Hepatocyte (in vitro differentiated cells): ENCODE results near the gene ZFHX3. TPM values are rescaled to one million over a fixed set of nuclear protein-coding genes. Genes with fewer than 3 reads are reported as not detected.

Source experiments
- DNase-seq: peaks from one replicate; pipeline ENCODE4 v3.0.0-alpha.2; 2016; ENCODE audit warnings: low spot score
- H2AFZ ChIP-seq: fragments of 200-600 bp; sonication (generic); 2 replicates; pipeline ENCODE4 v1.6.0; 2016; ENCODE audit warnings: antibody characterized with exemption, mild to moderate bottlenecking
- H3K27ac ChIP-seq: fragments of 200-600 bp; sonication (generic); 2 replicates; pipeline ENCODE4 v1.5.1; 2016; ENCODE audit warnings: mild to moderate bottlenecking
- H3K27me3 ChIP-seq: fragments of 200-600 bp; sonication (generic); 2 replicates; pipeline ENCODE4 v1.6.1; 2016
- H3K36me3 ChIP-seq: fragments of 200-600 bp; sonication (generic); replicated peaks from 2 replicates; pipeline ENCODE4 v1.5.1; 2016; ENCODE audit warnings: low read depth; ENCODE audit not compliant: insufficient read depth
- H3K4me1 ChIP-seq: fragments of 200-600 bp; sonication (generic); 2 replicates; pipeline ENCODE4 v1.5.1; 2016; ENCODE audit warnings: mild to moderate bottlenecking, moderate library complexity; ENCODE audit not compliant: insufficient read depth
- H3K4me2 ChIP-seq: fragments of 200-600 bp; sonication (generic); 2 replicates; pipeline ENCODE4 v1.6.0; 2016
- H3K4me3 ChIP-seq: fragments of 200-600 bp; sonication (generic); 2 replicates; pipeline ENCODE4 v1.5.1; 2016; ENCODE audit warnings: mild to moderate bottlenecking
- H3K79me2 ChIP-seq: fragments of 200-600 bp; sonication (generic); 2 replicates; pipeline ENCODE4 v1.6.0; 2017; ENCODE audit warnings: mild to moderate bottlenecking
- H3K9me2 ChIP-seq: fragments of 200-600 bp; sonication (generic); replicated peaks from 2 replicates; pipeline ENCODE4 v1.6.0; 2017; ENCODE audit warnings: mild to moderate bottlenecking; ENCODE audit not compliant: insufficient read depth
- H3K9me3 ChIP-seq: fragments of 200-600 bp; sonication (generic); 2 replicates; pipeline ENCODE4 v1.5.1; 2016; ENCODE audit warnings: low read depth, mild to moderate bottlenecking
- H4K20me1 ChIP-seq: fragments of 200-600 bp; sonication (generic); 2 replicates; pipeline ENCODE4 v1.6.0; 2016; ENCODE audit warnings: mild to moderate bottlenecking; ENCODE audit not compliant: insufficient read depth, poor library complexity, severe bottlenecking
- EZH2 ChIP-seq: fragments of 200-600 bp; sonication (generic); IDR thresholded peaks from 2 replicates; pipeline ENCODE4 v1.6.1; 2016; ENCODE audit warnings: antibody characterized with exemption, mild to moderate bottlenecking, borderline replicate concordance
- EZH2phosphoT487 ChIP-seq: fragments of 200-600 bp; sonication (generic); IDR thresholded peaks from one replicate; pipeline ENCODE4 v1.6.1; 2018; ENCODE audit warnings: antibody characterized with exemption, mild to moderate bottlenecking, low read depth, moderate library complexity; ENCODE audit not compliant: unreplicated experiment, severe bottlenecking
- WGBS: methylation state at CpG from one replicate; pipeline ENCODE4 v1.1.6; 2016; ENCODE audit warnings: low lambda C conversion rate; ENCODE audit errors: missing lambda C conversion rate; 5-methylcytosine and 5-hydroxymethylcytosine counted together
- polyA plus RNA-seq: library from polyadenylated mRNA; unstranded; fragments of >200 nt; fragmentation: Nextera tagmentation; extraction: Ambion mirVana; gene quantifications from 2 replicates; pipeline ENCODE4 v1.2.1, GENCODE V29; 2016
- total RNA-seq: library from RNA; depleted of rRNA; stranded (reverse); fragments of >200 nt; gene quantifications from 2 replicates; pipeline ENCODE4 v1.2.3, GENCODE V29; 2014
- TF ChIP-seq, protein P1 (sequence below): fragments of 200-600 bp; sonication (generic); IDR thresholded peaks from 2 replicates; pipeline ENCODE4 v1.5.1; 2016; ENCODE audit warnings: antibody characterized with exemption, mild to moderate bottlenecking; ENCODE audit not compliant: poor library complexity

ZFHX3 gene
- total and polyA plus RNA-seq, 2 experiments from 2014 or later: 6.4 to 11.6 TPM

DNA sequence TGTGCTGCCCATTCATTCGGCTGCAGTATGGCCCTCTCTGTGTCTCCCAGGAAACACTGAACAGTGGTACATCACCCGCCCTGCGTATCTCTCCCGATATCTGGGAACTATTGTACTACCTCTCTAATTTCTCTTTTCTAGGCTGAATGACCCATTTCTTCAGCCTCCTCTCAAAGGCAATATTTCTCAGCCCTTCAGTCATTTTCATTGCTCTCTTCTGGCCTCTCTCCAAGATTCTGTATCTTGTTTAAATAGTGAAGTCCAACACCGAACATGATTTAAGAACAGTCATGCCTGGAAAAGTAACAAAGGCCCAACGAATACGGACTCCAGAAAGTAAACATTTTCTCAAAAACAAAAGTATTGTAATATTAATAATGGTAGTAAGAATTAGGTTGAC, 220.1 kb downstream of the ZFHX3 start:
- Histone ChIP-seq H3K79me2 (peaks cover 15% of the 10 kb centered on the region), H3K27ac (peak overlapping the region; percentile 50), H3K9me3 (no peaks in the 10 kb centered on the region), H4K20me1 (no peaks in the 10 kb centered on the region), H3K4me2 (peak overlapping the region; percentile 11), H3K9me2 (no peaks in the 10 kb centered on the region), H3K4me3 (no peak overlapping the region), H3K27me3 (no peaks in the 10 kb centered on the region), H2AFZ (no peak overlapping the region), H3K4me1 (peaks cover 7% of the 10 kb centered on the region), H3K36me3 (no peaks in the 10 kb centered on the region)
- WGBS: 71% methylated on average over 7 of the region's 7 CpGs
- DNase-seq: peak; percentile 21
- TF ChIP-seq EZH2 (no peak), EZH2phosphoT487 (no peak)
- TF ChIP-seq, protein P1, sequence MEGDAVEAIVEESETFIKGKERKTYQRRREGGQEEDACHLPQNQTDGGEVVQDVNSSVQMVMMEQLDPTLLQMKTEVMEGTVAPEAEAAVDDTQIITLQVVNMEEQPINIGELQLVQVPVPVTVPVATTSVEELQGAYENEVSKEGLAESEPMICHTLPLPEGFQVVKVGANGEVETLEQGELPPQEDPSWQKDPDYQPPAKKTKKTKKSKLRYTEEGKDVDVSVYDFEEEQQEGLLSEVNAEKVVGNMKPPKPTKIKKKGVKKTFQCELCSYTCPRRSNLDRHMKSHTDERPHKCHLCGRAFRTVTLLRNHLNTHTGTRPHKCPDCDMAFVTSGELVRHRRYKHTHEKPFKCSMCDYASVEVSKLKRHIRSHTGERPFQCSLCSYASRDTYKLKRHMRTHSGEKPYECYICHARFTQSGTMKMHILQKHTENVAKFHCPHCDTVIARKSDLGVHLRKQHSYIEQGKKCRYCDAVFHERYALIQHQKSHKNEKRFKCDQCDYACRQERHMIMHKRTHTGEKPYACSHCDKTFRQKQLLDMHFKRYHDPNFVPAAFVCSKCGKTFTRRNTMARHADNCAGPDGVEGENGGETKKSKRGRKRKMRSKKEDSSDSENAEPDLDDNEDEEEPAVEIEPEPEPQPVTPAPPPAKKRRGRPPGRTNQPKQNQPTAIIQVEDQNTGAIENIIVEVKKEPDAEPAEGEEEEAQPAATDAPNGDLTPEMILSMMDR: no peak

DNA sequence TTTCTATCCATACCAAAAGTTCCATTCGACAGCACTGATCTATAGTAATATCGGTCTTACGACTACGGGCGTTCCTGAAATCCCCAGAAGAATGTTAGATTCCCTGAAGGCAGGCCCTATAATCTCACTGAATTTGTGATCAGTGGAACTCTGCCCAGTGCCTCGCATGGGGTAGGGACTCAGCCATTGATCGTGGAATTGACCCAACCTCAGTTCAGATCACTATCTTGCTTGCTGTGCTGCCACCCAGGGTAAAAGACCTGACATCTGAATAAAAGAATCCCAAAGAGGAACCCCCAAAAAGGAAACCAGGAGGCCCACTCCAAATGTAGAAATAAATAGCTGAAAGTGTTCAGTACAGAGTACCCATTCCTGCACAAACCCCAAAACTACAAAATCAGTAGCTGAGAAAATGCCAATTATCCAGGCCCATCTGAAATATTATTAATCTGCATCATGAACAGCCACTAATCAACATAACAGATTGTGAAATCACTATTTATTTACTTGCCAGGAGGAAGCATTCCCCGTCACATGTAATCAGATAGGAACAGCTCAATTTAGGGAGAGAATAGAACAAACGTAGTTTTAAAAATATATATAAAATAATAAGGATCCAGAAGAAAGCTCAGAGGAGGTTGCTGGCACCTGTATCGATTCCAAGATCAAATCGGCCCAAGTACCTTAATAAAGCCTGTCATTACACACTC, 221.9 kb downstream of the ZFHX3 start:
- H3K9me2 ChIP-seq: no peaks in the 10 kb centered on the region
- peaks cover 8% of the 10 kb centered on the region for H3K79me2 ChIP-seq
- no peaks in the 10 kb centered on the region for H3K9me3 ChIP-seq
- no peaks in the 10 kb centered on the region for H4K20me1 ChIP-seq
- no peaks in the 10 kb centered on the region for H3K36me3 ChIP-seq
- no peak overlapping the region for H3K4me2 ChIP-seq
- no peak for DNase-seq
- H3K27me3 ChIP-seq: no peaks in the 10 kb centered on the region
- H2AFZ ChIP-seq: no peak overlapping the region
- peaks cover 5% of the 10 kb centered on the region for H3K4me1 ChIP-seq
- no peak overlapping the region for H3K4me3 ChIP-seq
- no peak for TF ChIP-seq EZH2phosphoT487
- TF ChIP-seq, protein P1: no peak
- no peak for TF ChIP-seq EZH2
- no peak overlapping the region for H3K27ac ChIP-seq
- 96% methylated on average over 11 of the region's 11 CpGs for WGBS

DNA sequence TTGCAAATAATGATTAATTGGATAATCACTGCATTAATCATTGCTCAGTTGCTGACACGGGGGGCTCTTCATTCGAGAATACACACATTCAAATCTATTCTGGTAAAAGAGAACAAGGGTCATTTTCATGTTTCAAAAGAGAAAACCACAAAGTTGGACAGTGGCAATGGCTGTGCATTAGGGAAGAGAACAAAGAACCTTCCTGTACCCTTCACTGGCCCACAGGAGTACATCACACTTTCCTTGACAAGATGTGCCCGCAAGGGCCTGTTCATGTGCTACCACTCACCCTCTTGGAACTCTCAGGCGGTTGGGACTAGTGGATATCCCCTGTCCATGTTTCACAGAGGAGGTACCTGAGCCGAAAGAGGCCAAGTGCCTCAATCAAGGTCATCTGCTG, 223.2 kb downstream of the ZFHX3 start:
- 92% methylated on average over 5 of the region's 5 CpGs for WGBS
- Histone ChIP-seq H3K79me2 (peaks cover 8% of the 10 kb centered on the region), H3K9me3 (no peaks in the 10 kb centered on the region), H3K27ac (no peak overlapping the region), H3K4me2 (no peak overlapping the region), H3K27me3 (no peaks in the 10 kb centered on the region), H2AFZ (no peak overlapping the region), H4K20me1 (no peaks in the 10 kb centered on the region), H3K36me3 (no peaks in the 10 kb centered on the region), H3K9me2 (no peaks in the 10 kb centered on the region), H3K4me3 (no peak overlapping the region), H3K4me1 (peaks cover 5% of the 10 kb centered on the region)
- TF ChIP-seq EZH2 (no peak), EZH2phosphoT487 (no peak)
- TF ChIP-seq, protein P1: no peak
- no peak for DNase-seq
